Measurements from ENCODE around the gene MAP2. TPM values are rescaled to one million over a fixed set of nuclear protein-coding genes. Genes with fewer than 3 reads are reported as not detected.
A peak's percentile ranks its signal among the peaks of the same experiment; 100 is the strongest.

MAP2 gene
- total RNA-seq, 1 experiment from 2014 or later: 7.6 TPM

GRCh38 chr2:209456489-209456888 is 32.6 kb downstream of the MAP2 start (continued):
- no peak for TF ChIP-seq TP53 (CRISPR knock-in tag; IDR thresholded peaks at IDR 0.05)
- TF ChIP-seq GRHL2 (CRISPR knock-in tag; IDR thresholded peaks at IDR 0.05; ENCODE audit: insufficient replicate concordance, severe bottlenecking): no peak
- TF ChIP-seq FOXP4 (CRISPR knock-in tag; IDR thresholded peaks at IDR 0.05): no peak

GRCh38 chr2:209458008-209458979 is 34.4 kb downstream of the MAP2 start:
- H3K4me3 Mint-ChIP-seq: peak overlapping the region; percentile 17
- H3K36me3 Mint-ChIP-seq: no peaks in the 10 kb centered on the region
- DNase-seq (ENCODE audit: low spot score): no peak
- POLR2A ChIA-PET: no interaction called here
- peaks cover 32% of the 10 kb centered on the region for H3K4me1 Mint-ChIP-seq
- peak overlapping the region; percentile 87 for H3K27ac Mint-ChIP-seq
- TF ChIP-seq IRF1 (CRISPR knock-in tag; IDR thresholded peaks at IDR 0.05) (no peak), E2F5 (CRISPR knock-in tag; IDR thresholded peaks at IDR 0.05) (no peak), ZNF423 (CRISPR knock-in tag; IDR thresholded peaks at IDR 0.05) (0 out of 2 replicates have a peak, but pooled peaks have one; percentile 6), FOXP4 (CRISPR knock-in tag; IDR thresholded peaks at IDR 0.05) (peak; percentile 62; the same call in 1 of the 2 replicates)
- CTCF ChIA-PET: interaction anchor here (1.5 kb wide), 1 partner anchor 34 kb away, joined by 7 read pairs; the partner anchor contains the start of gene MAP2
- H3K27me3 Mint-ChIP-seq (ENCODE audit: low read depth): peaks cover 57% of the 10 kb centered on the region
- peak; percentile 86 for ATAC-seq
- no peaks in the 10 kb centered on the region for H3K9me3 Mint-ChIP-seq

GRCh38 chr2:209459359-209459758 is 35.5 kb downstream of the MAP2 start:
- Mint-ChIP-seq H3K4me1 (peaks cover 32% of the 10 kb centered on the region), H3K36me3 (no peaks in the 10 kb centered on the region), H3K27me3 (ENCODE audit: low read depth) (peaks cover 55% of the 10 kb centered on the region), H3K4me3 (no peak overlapping the region), H3K9me3 (no peaks in the 10 kb centered on the region), H3K27ac (no peak overlapping the region)
- no peak for TF ChIP-seq CREM (CRISPR knock-in tag; IDR thresholded peaks at IDR 0.05)
- TF ChIP-seq ATF1 (CRISPR knock-in tag; IDR thresholded peaks at IDR 0.05): no peak
- no peak for TF ChIP-seq ELF4 (CRISPR knock-in tag; IDR thresholded peaks at IDR 0.05; ENCODE audit: low read depth)
- no peak for TF ChIP-seq NR1H2 (CRISPR knock-in tag; IDR thresholded peaks at IDR 0.05)
- no peak for TF ChIP-seq CDX4 (CRISPR knock-in tag; IDR thresholded peaks at IDR 0.05; ENCODE audit: borderline replicate concordance)
- no peak for TF ChIP-seq ERG (CRISPR knock-in tag; IDR thresholded peaks at IDR 0.05)
- no peak for TF ChIP-seq ZNF512 (CRISPR knock-in tag; IDR thresholded peaks at IDR 0.05; ENCODE audit: borderline replicate concordance)
- TF ChIP-seq ZNF317 (CRISPR knock-in tag; IDR thresholded peaks at IDR 0.05; ENCODE audit: borderline replicate concordance, low read depth): no peak
- no peak for TF ChIP-seq TEAD4 (CRISPR knock-in tag; IDR thresholded peaks at IDR 0.05)
- TF ChIP-seq ATF6 (CRISPR knock-in tag; IDR thresholded peaks at IDR 0.05): no peak
- POLR2A ChIA-PET: no interaction called here
- DNase-seq (ENCODE audit: low spot score) (no peak), ATAC-seq (no peak)
- CTCF ChIA-PET: interaction anchor here (1.5 kb wide), 1 partner anchor 35 kb away, joined by 7 read pairs; the partner anchor contains the start of gene MAP2
